Nephron (organoid): ENCODE results near the gene SESN2.

ENCODE experiments used
- H3K27ac Mint-ChIP-seq, 3 experiments: 2 replicates each; pipeline ENCODE4 v1.8.0; 2020; ENCODE audit warnings: mixed read lengths in 3 of 3, mild to moderate bottlenecking in 2 of 3, moderate library complexity in 1 of 3
- H3K27me3 Mint-ChIP-seq: 2 replicates; pipeline ENCODE4 v1.8.0; 2021; ENCODE audit warnings: low read depth, mild to moderate bottlenecking, moderate library complexity, mixed read lengths
- H3K36me3 Mint-ChIP-seq: 2 replicates; pipeline ENCODE4 v1.8.0; 2020; ENCODE audit warnings: low read depth, mixed read lengths
- H3K4me1 Mint-ChIP-seq: 2 replicates; pipeline ENCODE4 v1.8.0; 2020; ENCODE audit warnings: mixed read lengths
- H3K4me3 Mint-ChIP-seq, 3 experiments: 2 replicates each; pipeline ENCODE4 v1.8.0; 2020; ENCODE audit warnings: mild to moderate bottlenecking in 3 of 3, mixed read lengths in 3 of 3, moderate library complexity in 2 of 3
- H3K9me3 Mint-ChIP-seq: 2 replicates; pipeline ENCODE4 v1.8.0; 2020; ENCODE audit warnings: mixed read lengths
- CTCF ChIP-seq, 3 experiments: fragments of 200-600 bp; sonication (generic); IDR thresholded peaks; one replicate each; pipeline ENCODE4 v1.5.0; 2021; ENCODE audit warnings: antibody characterized with exemption in 3 of 3; ENCODE audit not compliant: unreplicated experiment in 3 of 3

SESN2 gene

GRCh38 chr1:28259252-28259933 is at the start of gene SESN2:
Gene SESN2, plus strand, starts transcription at chr1:28259518. Its CDS starts 330 bp downstream, at chr1:28259848.
- Mint-ChIP-seq H3K4me1 (peaks cover 21% of the 10 kb centered on the region), H3K27ac (peak within 1 kb of the TSS; percentile 44 to 81 (median 46)), H3K36me3 (no peaks in the 10 kb centered on the region), H3K9me3 (no peaks in the 10 kb centered on the region), H3K27me3 (peaks cover 5% of the 10 kb centered on the region), H3K4me3 (peak within 1 kb of the TSS; percentile 81 to 90 (median 89))
- TF ChIP-seq CTCF (IDR thresholded peaks at IDR 0.05; ENCODE audit: unreplicated experiment in 3 of 3) = no peak

GRCh38 chr1:28209700-28210099 is 49.6 kb upstream of the SESN2 start:
- Mint-ChIP-seq H3K27me3 (no peaks in the 10 kb centered on the region), H3K27ac (no peak overlapping the region), H3K4me3 (no peak overlapping the region), H3K36me3 (peaks cover 49% of the 10 kb centered on the region), H3K9me3 (no peaks in the 10 kb centered on the region), H3K4me1 (no peaks in the 10 kb centered on the region)
- no peak for TF ChIP-seq CTCF (IDR thresholded peaks at IDR 0.05; ENCODE audit: unreplicated experiment in 3 of 3)

- H3K27me3 Mint-ChIP-seq = no peaks in the 10 kb centered on the region
- no peak overlapping the region for H3K4me3 Mint-ChIP-seq
- TF ChIP-seq CTCF (IDR thresholded peaks at IDR 0.05; ENCODE audit: unreplicated experiment in 3 of 3) = no peak
- no peak overlapping the region for H3K27ac Mint-ChIP-seq
- no peaks in the 10 kb centered on the region for H3K9me3 Mint-ChIP-seq
- H3K4me1 Mint-ChIP-seq = no peaks in the 10 kb centered on the region
- peaks cover 38% of the 10 kb centered on the region for H3K36me3 Mint-ChIP-seq
These were observed 46.0 kb upstream of the SESN2 start for GRCh38 chr1:28213315-28213714.

- Mint-ChIP-seq H3K9me3 (no peaks in the 10 kb centered on the region), H3K36me3 (peaks cover 38% of the 10 kb centered on the region), H3K4me1 (peaks cover 11% of the 10 kb centered on the region), H3K27me3 (peaks cover 3% of the 10 kb centered on the region), H3K4me3 (no peak overlapping the region), H3K27ac (no peak overlapping the region)
- TF ChIP-seq CTCF (IDR thresholded peaks at IDR 0.05; ENCODE audit: unreplicated experiment in 3 of 3) = no peak
These were observed 30.2 kb upstream of the SESN2 start for GRCh38 chr1:28229089-28229488.

GRCh38 chr1:28229996-28230395 is 29.3 kb upstream of the SESN2 start:
- Mint-ChIP-seq H3K27me3 (peaks cover 3% of the 10 kb centered on the region), H3K4me1 (peaks cover 11% of the 10 kb centered on the region), H3K9me3 (no peaks in the 10 kb centered on the region), H3K4me3 (peak overlapping the region; percentile 64 to 72 (median 71)), H3K36me3 (peaks cover 33% of the 10 kb centered on the region), H3K27ac (no peak overlapping the region)
- no peak for TF ChIP-seq CTCF (IDR thresholded peaks at IDR 0.05; ENCODE audit: unreplicated experiment in 3 of 3)
